HepG2 (cell line): ENCODE measurements around the gene EXOC3L4.

ENCODE experiments used
- CENPX ChIP-seq: sonication (generic); formaldehyde crosslinking; IDR thresholded peaks from 2 replicates; pipeline ENCODE4 v1.9.0; 2021; ENCODE audit warnings: mild to moderate bottlenecking, missing genetic modification reagents, moderate library complexity
- ZNF501 ChIP-seq: sonication (generic); formaldehyde crosslinking; IDR thresholded peaks from 2 replicates; pipeline ENCODE4 v1.5.1; 2020; ENCODE audit warnings: mild to moderate bottlenecking, moderate library complexity, missing genetic modification reagents
- TF ChIP-seq, protein P1 (sequence below): sonication (generic); formaldehyde crosslinking; conservative IDR thresholded peaks from 2 replicates; pipeline ENCODE4 v1.8.1; 2023; ENCODE audit warnings: missing genetic modification reagents

DNA sequence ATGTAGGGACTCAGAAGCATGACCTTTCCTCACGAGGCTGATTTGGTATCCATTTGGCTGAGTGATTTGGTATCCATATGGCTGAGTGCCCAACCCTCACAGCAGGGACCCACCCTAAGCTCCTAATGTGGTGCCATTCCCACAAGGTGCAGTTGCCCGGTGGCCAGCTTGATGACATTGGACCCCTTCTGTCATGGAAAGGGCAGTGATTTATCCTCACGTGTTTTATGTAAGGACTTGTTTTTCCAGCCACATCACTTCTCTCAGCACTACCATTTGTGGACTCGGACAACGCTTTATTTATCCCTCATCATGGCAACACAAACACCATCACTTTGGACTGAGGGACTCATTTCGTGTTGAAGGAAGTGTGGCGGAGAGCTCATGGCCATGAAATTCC is 28.7 kb upstream of the EXOC3L4 start:
- TF ChIP-seq CENPX, result no peak
- no peak for TF ChIP-seq ZNF501 (CRISPR knock-in tag)
- TF ChIP-seq, protein P1, sequence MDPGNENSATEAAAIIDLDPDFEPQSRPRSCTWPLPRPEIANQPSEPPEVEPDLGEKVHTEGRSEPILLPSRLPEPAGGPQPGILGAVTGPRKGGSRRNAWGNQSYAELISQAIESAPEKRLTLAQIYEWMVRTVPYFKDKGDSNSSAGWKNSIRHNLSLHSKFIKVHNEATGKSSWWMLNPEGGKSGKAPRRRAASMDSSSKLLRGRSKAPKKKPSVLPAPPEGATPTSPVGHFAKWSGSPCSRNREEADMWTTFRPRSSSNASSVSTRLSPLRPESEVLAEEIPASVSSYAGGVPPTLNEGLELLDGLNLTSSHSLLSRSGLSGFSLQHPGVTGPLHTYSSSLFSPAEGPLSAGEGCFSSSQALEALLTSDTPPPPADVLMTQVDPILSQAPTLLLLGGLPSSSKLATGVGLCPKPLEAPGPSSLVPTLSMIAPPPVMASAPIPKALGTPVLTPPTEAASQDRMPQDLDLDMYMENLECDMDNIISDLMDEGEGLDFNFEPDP, result no peak
